C4-2B (cell line): Measurements from ENCODE around the gene AMBP.

Experiments
- ZFX ChIP-seq: fragments of 450-650 bp; IDR thresholded peaks from 2 replicates; pipeline ENCODE4 v1.6.1; 2017
- TF ChIP-seq, protein P1 (sequence below): fragments of 450-650 bp; conservative IDR thresholded peaks from 2 replicates; pipeline ENCODE4 v1.5.1; 2017; ENCODE audit warnings: mild to moderate bottlenecking

DNA sequence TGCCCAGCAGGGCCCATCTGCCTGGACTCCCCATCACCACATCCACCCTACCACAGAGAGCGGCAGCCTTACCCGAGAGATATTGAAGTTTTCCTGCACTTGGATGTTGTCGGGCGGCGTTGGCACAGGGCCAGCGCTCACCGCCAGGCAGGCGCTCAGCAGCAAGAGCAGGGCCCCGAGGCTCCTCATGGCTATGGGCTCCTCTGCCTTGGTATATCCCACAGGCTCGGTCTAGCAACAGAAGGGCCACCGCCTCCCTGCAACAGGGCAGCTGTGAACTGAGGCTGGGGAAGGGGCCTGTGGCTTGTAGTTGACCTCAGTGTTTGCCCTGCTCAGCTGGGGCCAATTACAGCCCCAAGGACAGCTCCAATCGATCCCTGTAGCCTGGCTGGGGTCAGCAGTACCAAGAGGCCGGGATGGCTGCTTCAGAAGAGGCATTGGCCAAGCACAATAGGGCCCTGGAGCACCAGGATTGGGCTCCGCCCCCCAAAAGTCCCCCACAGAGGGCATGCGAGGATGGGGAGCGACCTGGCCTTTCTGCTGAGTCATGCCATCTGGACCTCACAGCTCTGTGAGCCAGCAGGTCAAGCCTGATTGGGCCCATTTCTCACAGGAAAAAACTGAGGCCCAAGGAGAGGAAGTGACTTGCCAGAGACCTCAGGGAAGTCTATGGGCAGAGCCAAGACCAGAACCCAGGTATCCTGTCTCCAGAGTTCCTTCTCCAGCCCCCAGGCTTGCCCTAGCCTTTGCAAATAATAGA is at the start of gene AMBP:
- TF ChIP-seq, protein P1, sequence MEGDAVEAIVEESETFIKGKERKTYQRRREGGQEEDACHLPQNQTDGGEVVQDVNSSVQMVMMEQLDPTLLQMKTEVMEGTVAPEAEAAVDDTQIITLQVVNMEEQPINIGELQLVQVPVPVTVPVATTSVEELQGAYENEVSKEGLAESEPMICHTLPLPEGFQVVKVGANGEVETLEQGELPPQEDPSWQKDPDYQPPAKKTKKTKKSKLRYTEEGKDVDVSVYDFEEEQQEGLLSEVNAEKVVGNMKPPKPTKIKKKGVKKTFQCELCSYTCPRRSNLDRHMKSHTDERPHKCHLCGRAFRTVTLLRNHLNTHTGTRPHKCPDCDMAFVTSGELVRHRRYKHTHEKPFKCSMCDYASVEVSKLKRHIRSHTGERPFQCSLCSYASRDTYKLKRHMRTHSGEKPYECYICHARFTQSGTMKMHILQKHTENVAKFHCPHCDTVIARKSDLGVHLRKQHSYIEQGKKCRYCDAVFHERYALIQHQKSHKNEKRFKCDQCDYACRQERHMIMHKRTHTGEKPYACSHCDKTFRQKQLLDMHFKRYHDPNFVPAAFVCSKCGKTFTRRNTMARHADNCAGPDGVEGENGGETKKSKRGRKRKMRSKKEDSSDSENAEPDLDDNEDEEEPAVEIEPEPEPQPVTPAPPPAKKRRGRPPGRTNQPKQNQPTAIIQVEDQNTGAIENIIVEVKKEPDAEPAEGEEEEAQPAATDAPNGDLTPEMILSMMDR, result no peak
- TF ChIP-seq ZFX, result no peak
